Osteocyte (in vitro differentiated cells): ENCODE measurements around the gene CEMIP2. TPM values are rescaled to one million over a fixed set of nuclear protein-coding genes. Genes with fewer than 3 reads are reported as not detected.

ENCODE experiments used
- DNase-seq: peaks from one replicate; pipeline ENCODE4 v3.0.0; 2021; ENCODE audit warnings: mixed read lengths; ENCODE audit not compliant: unreplicated experiment; ENCODE audit errors: extremely low spot score
- H3K27ac Mint-ChIP-seq: one replicate; pipeline ENCODE4 v1.8.0; 2021; ENCODE audit warnings: mild to moderate bottlenecking, mixed read lengths; ENCODE audit not compliant: unreplicated experiment
- H3K27me3 Mint-ChIP-seq: one replicate; pipeline ENCODE4 v1.8.0; 2021; ENCODE audit warnings: mixed read lengths; ENCODE audit not compliant: unreplicated experiment
- H3K36me3 Mint-ChIP-seq: one replicate; pipeline ENCODE4 v1.8.0; 2021; ENCODE audit warnings: mixed read lengths; ENCODE audit not compliant: unreplicated experiment
- H3K4me1 Mint-ChIP-seq: one replicate; pipeline ENCODE4 v1.8.0; 2021; ENCODE audit warnings: mixed read lengths; ENCODE audit not compliant: unreplicated experiment
- H3K4me3 Mint-ChIP-seq: one replicate; pipeline ENCODE4 v1.8.0; 2021; ENCODE audit warnings: mild to moderate bottlenecking, moderate library complexity, mixed read lengths; ENCODE audit not compliant: unreplicated experiment
- H3K9me3 Mint-ChIP-seq: one replicate; pipeline ENCODE4 v1.8.0; 2021; ENCODE audit warnings: mixed read lengths; ENCODE audit not compliant: unreplicated experiment
- total RNA-seq: library from RNA; stranded (reverse); gene quantifications from 2 replicates; pipeline ENCODE4 v1.2.1, GENCODE V29; 2021
- TF ChIP-seq, protein P1 (sequence below): fragments of 200-600 bp; sonication (generic); IDR thresholded peaks from 2 replicates; pipeline ENCODE4 v1.5.0; 2021; ENCODE audit warnings: antibody characterized with exemption, mild to moderate bottlenecking, moderate library complexity

CEMIP2 gene
- total RNA-seq, 1 donor from 2014 or later = 20.9 TPM

DNA sequence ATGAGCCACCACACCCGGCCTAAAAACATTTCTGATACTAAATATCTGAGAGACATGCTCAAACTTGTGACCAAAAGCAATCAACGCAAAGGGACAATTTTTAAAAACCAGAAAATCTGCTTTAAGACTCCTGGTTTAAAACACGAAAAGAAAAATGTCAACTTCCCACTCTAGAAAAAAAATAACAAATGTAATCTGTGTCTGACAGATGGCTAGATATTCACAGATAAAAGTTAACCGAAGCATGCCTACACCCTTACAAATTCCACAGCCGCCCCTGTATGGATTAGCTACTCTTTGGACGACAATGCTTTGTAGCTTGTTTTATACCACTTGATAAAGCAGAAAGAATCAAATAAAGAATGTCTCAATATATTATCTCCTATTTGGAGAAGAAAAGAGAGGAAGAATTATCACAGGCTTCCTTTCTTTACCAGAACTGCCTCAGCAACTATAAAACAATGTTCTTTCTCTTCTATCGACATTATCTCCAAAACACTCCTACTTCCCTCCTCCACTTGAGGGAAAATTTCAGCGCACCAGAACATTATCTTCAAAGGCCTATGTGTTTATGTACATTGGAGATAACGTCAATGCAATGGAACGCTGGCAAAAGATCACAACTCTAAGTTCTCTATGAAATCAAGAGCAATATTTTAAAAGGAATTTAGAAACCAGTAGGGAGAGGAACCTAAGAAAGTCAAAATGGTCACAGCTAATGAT, 26.2 kb downstream of the CEMIP2 start:
- Mint-ChIP-seq H3K27ac (no peak overlapping the region), H3K4me1 (peaks cover 26% of the 10 kb centered on the region), H3K9me3 (no peaks in the 10 kb centered on the region), H3K27me3 (no peaks in the 10 kb centered on the region), H3K4me3 (no peak overlapping the region), H3K36me3 (peaks cover 30% of the 10 kb centered on the region)
- no peak for DNase-seq
- TF ChIP-seq, protein P1, sequence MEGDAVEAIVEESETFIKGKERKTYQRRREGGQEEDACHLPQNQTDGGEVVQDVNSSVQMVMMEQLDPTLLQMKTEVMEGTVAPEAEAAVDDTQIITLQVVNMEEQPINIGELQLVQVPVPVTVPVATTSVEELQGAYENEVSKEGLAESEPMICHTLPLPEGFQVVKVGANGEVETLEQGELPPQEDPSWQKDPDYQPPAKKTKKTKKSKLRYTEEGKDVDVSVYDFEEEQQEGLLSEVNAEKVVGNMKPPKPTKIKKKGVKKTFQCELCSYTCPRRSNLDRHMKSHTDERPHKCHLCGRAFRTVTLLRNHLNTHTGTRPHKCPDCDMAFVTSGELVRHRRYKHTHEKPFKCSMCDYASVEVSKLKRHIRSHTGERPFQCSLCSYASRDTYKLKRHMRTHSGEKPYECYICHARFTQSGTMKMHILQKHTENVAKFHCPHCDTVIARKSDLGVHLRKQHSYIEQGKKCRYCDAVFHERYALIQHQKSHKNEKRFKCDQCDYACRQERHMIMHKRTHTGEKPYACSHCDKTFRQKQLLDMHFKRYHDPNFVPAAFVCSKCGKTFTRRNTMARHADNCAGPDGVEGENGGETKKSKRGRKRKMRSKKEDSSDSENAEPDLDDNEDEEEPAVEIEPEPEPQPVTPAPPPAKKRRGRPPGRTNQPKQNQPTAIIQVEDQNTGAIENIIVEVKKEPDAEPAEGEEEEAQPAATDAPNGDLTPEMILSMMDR = no peak

DNA sequence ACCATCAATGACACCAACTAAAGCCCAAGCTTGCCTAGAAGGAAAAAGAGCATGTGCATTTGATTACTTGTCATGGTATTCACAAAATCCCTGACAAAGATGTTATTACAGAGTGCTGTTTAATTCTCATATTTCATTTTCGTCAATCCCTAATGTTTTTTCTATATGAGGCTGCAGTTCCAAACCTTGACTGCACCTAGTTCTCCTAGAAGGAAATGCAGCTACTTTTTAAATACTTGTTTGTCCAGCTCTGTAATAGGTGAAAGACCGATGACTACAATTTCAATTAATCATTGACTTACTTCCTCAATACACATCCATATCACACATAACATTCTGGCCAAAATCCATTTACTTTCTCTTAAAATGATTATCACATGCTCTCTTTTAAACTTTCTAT, 28.1 kb downstream of the CEMIP2 start:
- Mint-ChIP-seq H3K4me3 (no peak overlapping the region), H3K36me3 (peaks cover 18% of the 10 kb centered on the region), H3K27me3 (no peaks in the 10 kb centered on the region), H3K9me3 (no peaks in the 10 kb centered on the region), H3K4me1 (peaks cover 22% of the 10 kb centered on the region), H3K27ac (no peak overlapping the region)
- DNase-seq = no peak
- TF ChIP-seq, protein P1 = no peak

DNA sequence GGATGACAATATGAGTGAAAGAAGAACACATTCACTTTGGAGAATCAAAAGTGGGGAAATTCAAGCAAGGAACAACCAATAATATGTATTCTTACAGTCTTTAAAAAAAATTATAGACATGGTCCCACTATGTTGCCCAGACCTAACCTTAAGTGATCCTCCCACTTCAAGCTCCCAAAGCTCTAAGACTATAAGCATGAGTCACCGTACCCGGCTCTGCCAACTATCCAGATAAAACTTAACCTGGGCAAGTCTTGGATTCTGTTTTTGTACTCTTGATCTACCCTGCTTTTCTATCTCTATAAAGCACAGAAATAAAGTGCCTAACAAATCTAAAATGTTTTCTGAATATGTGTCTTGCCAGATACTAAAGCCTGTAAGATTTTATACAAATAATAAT, 30.9 kb downstream of the CEMIP2 start:
- no peak for DNase-seq
- H3K27ac Mint-ChIP-seq = no peak overlapping the region
- peaks cover 22% of the 10 kb centered on the region for H3K4me1 Mint-ChIP-seq
- no peaks in the 10 kb centered on the region for H3K27me3 Mint-ChIP-seq
- TF ChIP-seq, protein P1 = no peak
- no peaks in the 10 kb centered on the region for H3K9me3 Mint-ChIP-seq
- no peak overlapping the region for H3K4me3 Mint-ChIP-seq
- peaks cover 26% of the 10 kb centered on the region for H3K36me3 Mint-ChIP-seq

DNA sequence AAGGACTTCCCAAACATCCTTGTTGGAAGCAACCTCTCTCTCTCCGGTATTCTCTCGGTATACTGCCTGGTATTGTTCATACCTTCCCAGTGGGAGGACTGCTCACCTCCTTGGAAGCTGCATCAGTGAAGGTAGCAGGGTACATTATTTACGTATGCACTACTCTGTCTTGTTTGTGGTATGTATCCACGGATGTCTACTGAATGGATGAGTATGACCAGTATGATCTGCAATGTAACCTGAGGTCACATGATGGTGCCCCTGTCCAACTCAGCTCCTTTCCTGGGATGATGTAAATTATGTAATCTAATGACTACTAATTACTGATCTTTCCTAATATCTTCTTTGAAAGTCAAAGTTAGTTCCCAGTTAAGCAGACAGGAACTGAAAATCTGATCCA, 32.1 kb downstream of the CEMIP2 start:
- H3K4me1 Mint-ChIP-seq = peaks cover 22% of the 10 kb centered on the region
- H3K27ac Mint-ChIP-seq = no peak overlapping the region
- H3K9me3 Mint-ChIP-seq = no peaks in the 10 kb centered on the region
- TF ChIP-seq, protein P1 = no peak
- peaks cover 29% of the 10 kb centered on the region for H3K36me3 Mint-ChIP-seq
- H3K4me3 Mint-ChIP-seq = no peak overlapping the region
- no peaks in the 10 kb centered on the region for H3K27me3 Mint-ChIP-seq
- no peak for DNase-seq

DNA sequence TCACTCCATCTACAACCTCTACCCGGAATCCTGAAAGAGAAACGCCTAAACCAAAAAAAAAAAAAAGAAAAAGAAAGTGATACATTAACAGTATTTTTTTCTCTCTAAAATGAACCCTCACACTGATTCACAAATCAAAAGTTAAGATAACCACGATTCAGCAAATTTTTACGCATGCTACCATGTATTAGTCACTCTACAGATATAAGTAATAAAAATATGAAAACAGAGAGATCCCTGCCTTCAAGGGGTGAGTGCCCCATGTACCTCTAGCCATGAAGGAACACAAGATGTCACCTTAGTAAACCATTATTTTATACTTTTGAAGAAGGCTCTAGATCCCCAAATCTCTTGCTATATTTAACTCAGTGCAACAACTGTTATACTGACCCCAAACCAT, 33.4 kb downstream of the CEMIP2 start:
- no peak for DNase-seq
- H3K36me3 Mint-ChIP-seq = peaks cover 40% of the 10 kb centered on the region
- no peaks in the 10 kb centered on the region for H3K9me3 Mint-ChIP-seq
- no peaks in the 10 kb centered on the region for H3K27me3 Mint-ChIP-seq
- H3K4me3 Mint-ChIP-seq = no peak overlapping the region
- H3K4me1 Mint-ChIP-seq = peaks cover 17% of the 10 kb centered on the region
- TF ChIP-seq, protein P1 = no peak
- H3K27ac Mint-ChIP-seq = no peak overlapping the region
